SK-N-SH treated with all-trans-retinoic acid at 6 μM for 48 hours (cell line): Measurements from ENCODE around the gene PMS1.

ENCODE experiments used
- ATAC-seq: fragments of 200-7000 bp; cut with Tn5 transposase; 3 replicates; pipeline ENCODE4 v1.9.1; 2020; ENCODE audit warnings: mild to moderate bottlenecking, moderate library complexity
- ARNTL ChIP-seq: fragments of 450-650 bp; formaldehyde crosslinking; IDR thresholded peaks from 2 replicates; pipeline ENCODE4 v1.5.0; 2020; ENCODE audit warnings: low read depth, mild to moderate bottlenecking, moderate library complexity, borderline replicate concordance
- BACH2 ChIP-seq: fragments of 250-450 bp; sonication (Bioruptor Pico); IDR thresholded peaks from 2 replicates; pipeline ENCODE4 v1.9.0; 2021; ENCODE audit warnings: mild to moderate bottlenecking, borderline replicate concordance
- CSDC2 ChIP-seq: fragments of 250-450 bp; sonication (Bioruptor Pico); IDR thresholded peaks from 2 replicates; pipeline ENCODE4 v1.5.0; 2020; ENCODE audit warnings: mild to moderate bottlenecking, moderate library complexity
- CSRNP3 ChIP-seq: fragments of 250-450 bp; sonication (Bioruptor Pico); IDR thresholded peaks from 2 replicates; pipeline ENCODE4 v1.5.1; 2021; ENCODE audit warnings: mild to moderate bottlenecking, moderate library complexity
- ESRRG ChIP-seq: fragments of 250-450 bp; sonication (Bioruptor Pico); IDR thresholded peaks from 2 replicates; pipeline ENCODE4 v1.6.1; 2021; ENCODE audit warnings: mild to moderate bottlenecking
- GLIS3 ChIP-seq: fragments of 250-450 bp; sonication (Bioruptor Pico); IDR thresholded peaks from 2 replicates; pipeline ENCODE4 v1.5.0; 2020; ENCODE audit warnings: mild to moderate bottlenecking, moderate library complexity
- ISL1 ChIP-seq: fragments of 250-450 bp; sonication (Bioruptor Pico); IDR thresholded peaks from 2 replicates; pipeline ENCODE4 v2.1.2; 2022; ENCODE audit warnings: mild to moderate bottlenecking, moderate library complexity
- OSR1 ChIP-seq: fragments of 250-450 bp; sonication (Bioruptor Pico); IDR thresholded peaks from 2 replicates; pipeline ENCODE4 v1.8.0; 2022; ENCODE audit warnings: moderate library complexity, mild to moderate bottlenecking, inconsistent platforms
- PATZ1 ChIP-seq: fragments of 250-450 bp; sonication (Bioruptor Pico); IDR thresholded peaks from 2 replicates; pipeline ENCODE4 v1.8.0; 2020; ENCODE audit warnings: mild to moderate bottlenecking, moderate library complexity, borderline replicate concordance
- PPARA ChIP-seq: fragments of 250-450 bp; sonication (Bioruptor Pico); IDR thresholded peaks from 2 replicates; pipeline ENCODE4 v1.5.0; 2020; ENCODE audit warnings: mild to moderate bottlenecking, borderline replicate concordance
- RARB ChIP-seq: fragments of 250-450 bp; sonication (Bioruptor Pico); IDR thresholded peaks from 2 replicates; pipeline ENCODE4 v1.8.0; 2021; ENCODE audit warnings: mild to moderate bottlenecking, moderate library complexity
- SNAI2 ChIP-seq: fragments of 250-450 bp; sonication (Bioruptor Pico); IDR thresholded peaks from 2 replicates; pipeline ENCODE4 v1.5.0; 2020; ENCODE audit warnings: mild to moderate bottlenecking, moderate library complexity
- TCF4 ChIP-seq: fragments of 250-450 bp; sonication (Bioruptor Pico); IDR thresholded peaks from 2 replicates; pipeline ENCODE4 v1.8.0; 2021; ENCODE audit warnings: mild to moderate bottlenecking, moderate library complexity, borderline replicate concordance
- TOX ChIP-seq: fragments of 250-450 bp; sonication (Bioruptor Pico); IDR thresholded peaks from 2 replicates; pipeline ENCODE4 v1.8.0; 2021; ENCODE audit warnings: mild to moderate bottlenecking, moderate library complexity, borderline replicate concordance
- TSHZ2 ChIP-seq: fragments of 250-450 bp; sonication (Bioruptor Pico); IDR thresholded peaks from 2 replicates; pipeline ENCODE4 v1.5.0; 2020; ENCODE audit warnings: mild to moderate bottlenecking, moderate library complexity
- ZC3H10 ChIP-seq: fragments of 250-450 bp; sonication (Bioruptor Pico); IDR thresholded peaks from 2 replicates; pipeline ENCODE4 v1.5.1; 2021; ENCODE audit warnings: mild to moderate bottlenecking, moderate library complexity
- ZFP3 ChIP-seq: fragments of 250-450 bp; sonication (Bioruptor Pico); IDR thresholded peaks from 2 replicates; pipeline ENCODE4 v1.5.0; 2020; ENCODE audit warnings: mild to moderate bottlenecking, moderate library complexity
- ZFP30 ChIP-seq: fragments of 450-650 bp; formaldehyde crosslinking; IDR thresholded peaks from 2 replicates; pipeline ENCODE4 v1.5.0; 2022; ENCODE audit warnings: mild to moderate bottlenecking, moderate library complexity
- ZNF565 ChIP-seq: fragments of 450-650 bp; formaldehyde crosslinking; conservative IDR thresholded peaks from 2 replicates; pipeline ENCODE4 v1.5.0; 2020; ENCODE audit warnings: low read depth, mild to moderate bottlenecking, moderate library complexity
- ZNF70 ChIP-seq: fragments of 450-650 bp; formaldehyde crosslinking; IDR thresholded peaks from 2 replicates; pipeline ENCODE4 v1.5.0; 2020; ENCODE audit warnings: mild to moderate bottlenecking, moderate library complexity
- ZNF8 ChIP-seq: fragments of 450-650 bp; formaldehyde crosslinking; IDR thresholded peaks from 2 replicates; pipeline ENCODE4 v1.5.0; 2020; ENCODE audit warnings: mild to moderate bottlenecking, moderate library complexity
- TF ChIP-seq, protein P1 (sequence below): fragments of 250-450 bp; sonication (Bioruptor Pico); IDR thresholded peaks from 2 replicates; pipeline ENCODE4 v1.8.0; 2021; ENCODE audit warnings: low read depth, mild to moderate bottlenecking, moderate library complexity, borderline replicate concordance
- TF ChIP-seq, protein P2 (sequence below): fragments of 250-450 bp; sonication (Bioruptor Pico); IDR thresholded peaks from 2 replicates; pipeline ENCODE4 v1.5.1; 2020; ENCODE audit warnings: low read depth, mild to moderate bottlenecking, moderate library complexity

Gene PMS1

GRCh38 chr2:189798312-189799029 is 14.2 kb downstream of the PMS1 start:
- TF ChIP-seq ZNF70 (CRISPR knock-in tag): no peak
- no peak for TF ChIP-seq ZC3H10 (CRISPR knock-in tag)
- TF ChIP-seq ZNF565 (CRISPR knock-in tag): no peak
- no peak for TF ChIP-seq GLIS3 (CRISPR knock-in tag)
- no peak for TF ChIP-seq BACH2 (CRISPR knock-in tag)
- no peak for TF ChIP-seq TCF4 (CRISPR knock-in tag)
- no peak for TF ChIP-seq ISL1 (CRISPR knock-in tag)
- TF ChIP-seq PPARA: no peak
- TF ChIP-seq CSDC2: no peak
- TF ChIP-seq RARB (CRISPR knock-in tag): no peak
- TF ChIP-seq, protein P1, sequence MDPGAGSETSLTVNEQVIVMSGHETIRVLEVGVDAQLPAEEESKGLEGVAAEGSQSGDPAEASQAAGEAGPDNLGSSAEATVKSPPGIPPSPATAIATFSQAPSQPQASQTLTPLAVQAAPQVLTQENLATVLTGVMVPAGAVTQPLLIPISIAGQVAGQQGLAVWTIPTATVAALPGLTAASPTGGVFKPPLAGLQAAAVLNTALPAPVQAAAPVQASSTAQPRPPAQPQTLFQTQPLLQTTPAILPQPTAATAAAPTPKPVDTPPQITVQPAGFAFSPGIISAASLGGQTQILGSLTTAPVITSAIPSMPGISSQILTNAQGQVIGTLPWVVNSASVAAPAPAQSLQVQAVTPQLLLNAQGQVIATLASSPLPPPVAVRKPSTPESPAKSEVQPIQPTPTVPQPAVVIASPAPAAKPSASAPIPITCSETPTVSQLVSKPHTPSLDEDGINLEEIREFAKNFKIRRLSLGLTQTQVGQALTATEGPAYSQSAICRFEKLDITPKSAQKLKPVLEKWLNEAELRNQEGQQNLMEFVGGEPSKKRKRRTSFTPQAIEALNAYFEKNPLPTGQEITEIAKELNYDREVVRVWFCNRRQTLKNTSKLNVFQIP: no peak
- TF ChIP-seq ESRRG (CRISPR knock-in tag): no peak
- no peak for TF ChIP-seq ZFP30
- TF ChIP-seq ARNTL (CRISPR knock-in tag): no peak
- TF ChIP-seq, protein P2, sequence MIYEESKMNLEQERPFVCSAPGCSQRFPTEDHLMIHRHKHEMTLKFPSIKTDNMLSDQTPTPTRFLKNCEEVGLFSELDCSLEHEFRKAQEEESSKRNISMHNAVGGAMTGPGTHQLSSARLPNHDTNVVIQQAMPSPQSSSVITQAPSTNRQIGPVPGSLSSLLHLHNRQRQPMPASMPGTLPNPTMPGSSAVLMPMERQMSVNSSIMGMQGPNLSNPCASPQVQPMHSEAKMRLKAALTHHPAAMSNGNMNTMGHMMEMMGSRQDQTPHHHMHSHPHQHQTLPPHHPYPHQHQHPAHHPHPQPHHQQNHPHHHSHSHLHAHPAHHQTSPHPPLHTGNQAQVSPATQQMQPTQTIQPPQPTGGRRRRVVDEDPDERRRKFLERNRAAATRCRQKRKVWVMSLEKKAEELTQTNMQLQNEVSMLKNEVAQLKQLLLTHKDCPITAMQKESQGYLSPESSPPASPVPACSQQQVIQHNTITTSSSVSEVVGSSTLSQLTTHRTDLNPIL (CRISPR knock-in tag): no peak
- TF ChIP-seq SNAI2 (CRISPR knock-in tag): no peak
- TF ChIP-seq PATZ1: no peak
- no peak for TF ChIP-seq ZFP3 (CRISPR knock-in tag)
- TF ChIP-seq TOX (CRISPR knock-in tag): no peak
- TF ChIP-seq OSR1 (CRISPR knock-in tag): no peak
- TF ChIP-seq, all 23 proteins: peak for 0
- peak; percentile 93 for ATAC-seq

GRCh38 chr2:189799030-189799331 is 14.7 kb downstream of the PMS1 start:
- ATAC-seq: no peak
- TF ChIP-seq GLIS3 (CRISPR knock-in tag) (no peak), ISL1 (CRISPR knock-in tag) (no peak), TSHZ2 (CRISPR knock-in tag) (no peak), ZNF70 (CRISPR knock-in tag) (no peak), ZFP3 (CRISPR knock-in tag) (no peak), PATZ1 (no peak), CSRNP3 (CRISPR knock-in tag) (no peak), ZNF8 (no peak), ZFP30 (no peak), PPARA (no peak), SNAI2 (CRISPR knock-in tag) (no peak), ARNTL (CRISPR knock-in tag) (no peak), BACH2 (CRISPR knock-in tag) (no peak), TOX (CRISPR knock-in tag) (no peak; the same call in 1 of the 2 replicates), ZC3H10 (CRISPR knock-in tag) (no peak), OSR1 (CRISPR knock-in tag) (no peak)
- TF ChIP-seq, protein P1: no peak
- TF ChIP-seq, protein P2 (CRISPR knock-in tag): no peak
